HepG2 (cell line): Measurements from ENCODE around the gene RHBG. TPM values are rescaled to one million over a fixed set of nuclear protein-coding genes. Genes with fewer than 3 reads are reported as not detected.
A peak's percentile ranks its signal among the peaks of the same experiment; 100 is the strongest.

Experiments
- CENPBD1 ChIP-seq: sonication (generic); formaldehyde crosslinking; IDR thresholded peaks from 2 replicates; pipeline ENCODE4 v1.8.0; 2022; ENCODE audit warnings: missing genetic modification reagents, low read depth, mild to moderate bottlenecking, borderline replicate concordance
- CSRNP2 ChIP-seq: sonication (generic); formaldehyde crosslinking; conservative IDR thresholded peaks from 2 replicates; pipeline ENCODE4 v1.8.0; 2022; ENCODE audit warnings: low read depth, missing genetic modification reagents
- DBP ChIP-seq: sonication (generic); formaldehyde crosslinking; IDR thresholded peaks from 2 replicates; pipeline ENCODE4 v1.4.0; 2020; ENCODE audit warnings: missing genetic modification reagents; ENCODE audit errors: not compliant biosample characterization
- FOXC1 ChIP-seq: sonication (generic); formaldehyde crosslinking; IDR thresholded peaks from 2 replicates; pipeline ENCODE4 v1.8.0; 2022; ENCODE audit warnings: mild to moderate bottlenecking, missing genetic modification reagents, borderline replicate concordance
- GATA4 ChIP-seq: sonication (generic); IDR thresholded peaks from 2 replicates; pipeline ENCODE4 v1.6.1; 2016; ENCODE audit warnings: antibody characterized with exemption, low read depth, borderline replicate concordance
- HMGXB4 ChIP-seq, 2 experiments: sonication (generic) in 1 of 2; formaldehyde crosslinking in 1 of 2; IDR thresholded peaks; 2 replicates each; pipeline versions ENCODE4 v1.4.0 to v1.6.1; 2018 to 2020; ENCODE audit warnings: missing genetic modification reagents in 2 of 2, borderline replicate concordance in 1 of 2, low read depth in 1 of 2, mild to moderate bottlenecking in 1 of 2, missing biosample characterization in 1 of 2
- HNRNPK ChIP-seq: fragments of 200-400 bp; formaldehyde crosslinking; IDR thresholded peaks from 2 replicates; pipeline ENCODE4 v1.6.1; 2018; ENCODE audit warnings: low read length, low read depth, moderate library complexity, mild to moderate bottlenecking; ENCODE audit not compliant: poor library complexity, severe bottlenecking
- KDM6A ChIP-seq: IDR thresholded peaks from 2 replicates; pipeline ENCODE4 v1.6.1; 2016; ENCODE audit warnings: low read depth
- PHF21A ChIP-seq: sonication (generic); formaldehyde crosslinking; IDR thresholded peaks from 2 replicates; pipeline ENCODE4 v1.5.0; 2020; ENCODE audit warnings: mild to moderate bottlenecking, missing genetic modification reagents
- PLRG1 ChIP-seq: fragments of 450-650 bp; conservative IDR thresholded peaks from 2 replicates; pipeline ENCODE4 v1.6.1; 2016
- PRDM15 ChIP-seq: sonication (generic); formaldehyde crosslinking; IDR thresholded peaks from 2 replicates; pipeline ENCODE4 v1.4.0; 2020; ENCODE audit warnings: missing genetic modification reagents
- SRSF1 ChIP-seq: fragments of 200-400 bp; formaldehyde crosslinking; optimal IDR thresholded peaks from 2 replicates; pipeline ENCODE3; 2017; ENCODE audit warnings: mild to moderate bottlenecking, low read depth, low read length, moderate library complexity
- SUZ12 ChIP-seq: fragments of 150-350 bp; IDR thresholded peaks from 2 replicates; pipeline ENCODE4 v1.6.1; 2014; ENCODE audit warnings: low read depth, low read length
- TBX3 ChIP-seq: fragments of 450-650 bp; IDR thresholded peaks from 2 replicates; pipeline ENCODE4 v1.6.1; 2017; ENCODE audit warnings: antibody characterized with exemption, mild to moderate bottlenecking, inconsistent platforms, borderline replicate concordance
- ZBTB1 ChIP-seq: sonication (generic); formaldehyde crosslinking; IDR thresholded peaks from 2 replicates; pipeline ENCODE4 v1.4.0; 2020; ENCODE audit warnings: missing genetic modification reagents, borderline replicate concordance
- ZNF280B ChIP-seq: sonication (generic); formaldehyde crosslinking; IDR thresholded peaks from 2 replicates; pipeline ENCODE4 v1.5.0; 2020; ENCODE audit warnings: missing genetic modification reagents, mild to moderate bottlenecking, borderline replicate concordance
- ZNF607 ChIP-seq: sonication (generic); formaldehyde crosslinking; IDR thresholded peaks from 2 replicates; pipeline ENCODE4 v1.5.1; 2020; ENCODE audit warnings: missing genetic modification reagents, mild to moderate bottlenecking, borderline replicate concordance
- ZNF644 ChIP-seq: IDR thresholded peaks from 2 replicates; pipeline ENCODE4 v1.6.1; 2016; ENCODE audit warnings: low read depth
- polyA plus RNA-seq, 8 experiments: library from polyadenylated mRNA; depleted of rRNA in 3 of 8; stranded (reverse) in 7 of 8; unstranded in 1 of 8; fragments of >200 nt; fragmentation: Illumina TruSeq in 4 of 8; extraction: Trizol in 4 of 8; gene quantifications; 2 replicates each; pipeline versions ENCODE4 v1.2.1 to v1.2.3, GENCODE V29; 2011 to 2016; ENCODE audit warnings: low read depth in 4 of 8, missing spikeins in 1 of 8, mixed read lengths in 1 of 8; ENCODE audit not compliant: insufficient read depth in 1 of 8
- total RNA-seq, 5 experiments: library from RNA; depleted of rRNA; stranded (reverse); fragments of >200 nt; fragmentation: Illumina TruSeq; extraction: Trizol; gene quantifications; 2 replicates each; pipeline ENCODE4 v1.2.3, GENCODE V29; 2016; ENCODE audit warnings: low read depth in 1 of 5

The RHBG gene
- total and polyA plus RNA-seq, 2 of the 13 experiments (the other 11 are each of a cell fraction or from before 2014, with no cell fraction given) = 61.8 to 73.5 TPM

- peak; percentile 99 for TF ChIP-seq KDM6A
- no peak for TF ChIP-seq SRSF1
- peak; percentile 83 for TF ChIP-seq PRDM15
- TF ChIP-seq ZNF280B = peak; percentile 28; the same call in 1 of the 2 replicates
- no peak for TF ChIP-seq SUZ12
- peak; percentile 74 for TF ChIP-seq ZNF644
- no peak for TF ChIP-seq PLRG1
- peak; percentile 62; the same call in 1 of the 2 replicates for TF ChIP-seq FOXC1 (CRISPR knock-in tag)
- TF ChIP-seq CENPBD1 (CRISPR knock-in tag) = no peak
- TF ChIP-seq PHF21A = peak; percentile 98
- no peak for TF ChIP-seq HNRNPK
- TF ChIP-seq DBP = no peak
- TF ChIP-seq TBX3 = peak; percentile 87; the same call in 1 of the 2 replicates
- TF ChIP-seq ZNF607 (CRISPR knock-in tag) = peak; percentile 35; the same call in 1 of the 2 replicates
- TF ChIP-seq CSRNP2 = no peak
- peak; percentile 55 to 61; a peak in 3 of 4 replicates for TF ChIP-seq HMGXB4 (CRISPR knock-in tag; IDR thresholded peaks at IDR 0.05; ENCODE audit: borderline replicate concordance in 1 of 2, low read depth in 1 of 2)
- TF ChIP-seq ZBTB1 (CRISPR knock-in tag) = no peak
- TF ChIP-seq GATA4 = peak; percentile 73; the same call in 1 of the 2 replicates
Observed at GRCh38 chr1:156371553-156372264, 2.7 kb downstream of the RHBG start (continued).
